CD4-positive, alpha-beta T cell (primary cell): ENCODE measurements around the gene HIP1R. TPM values are rescaled to one million over a fixed set of nuclear protein-coding genes. Genes with fewer than 3 reads are reported as not detected.
A peak's percentile ranks its signal among the peaks of the same experiment; 100 is the strongest.

ENCODE experiments used
- ATAC-seq: fragments of 200-7000 bp; cut with Tn5 transposase; one replicate; pipeline ENCODE4 v1.10.0; 2022; ENCODE audit warnings: mild to moderate bottlenecking; ENCODE audit not compliant: poor library complexity
- CTCF ChIA-PET: fragments of 350-600 bp; sonication (Branson Sonifier 250); formaldehyde crosslinking; loops from one replicate; lab custom pipeline; 2021; ENCODE audit warnings: antibody characterized with exemption, inconsistent platforms; lab: Charles Lee
- POLR2A ChIA-PET: fragments of 350-600 bp; sonication (Branson Sonifier 250); formaldehyde crosslinking; loops from one replicate; lab custom pipeline; 2021; ENCODE audit warnings: antibody characterized with exemption, inconsistent platforms; lab: Charles Lee
- DNase-seq, 14 experiments: peaks; one replicate each; pipeline ENCODE4 v3.0.0-alpha.2; 2013 to 2020; ENCODE audit warnings: mixed read lengths in 2 of 14
- H3K27ac ChIP-seq, 2 donors: one replicate each; pipeline versions ENCODE4 v1.5.1 to v1.7.0; 2013; ENCODE audit warnings: low read length in 2 of 2, low read depth in 1 of 2, mild to moderate bottlenecking in 1 of 2
- H3K27me3 ChIP-seq, 2 experiments: 1 replicate in 1 of 2; 2 replicates in 1 of 2; pipeline versions ENCODE4 v1.6.1 to v1.7.0; 2013; ENCODE audit warnings: low read length in 2 of 2, control low read depth in 1 of 2, mild to moderate bottlenecking in 1 of 2, moderate library complexity in 1 of 2; ENCODE audit not compliant: insufficient read depth in 2 of 2, control insufficient read depth in 1 of 2
- H3K36me3 ChIP-seq: one replicate; pipeline ENCODE4 v1.6.1; 2013; ENCODE audit warnings: low read length, control low read depth; ENCODE audit not compliant: insufficient read depth
- H3K4me1 ChIP-seq: one replicate; pipeline ENCODE4 v1.6.1; 2013; ENCODE audit warnings: low read length, control low read depth; ENCODE audit not compliant: insufficient read depth
- H3K4me3 ChIP-seq: one replicate; pipeline ENCODE4 v1.5.1; 2013; ENCODE audit warnings: mild to moderate bottlenecking, low read length, moderate library complexity
- H3K9me3 ChIP-seq, 2 experiments: 1 replicate in 1 of 2; 2 replicates in 1 of 2; pipeline versions ENCODE4 v1.6.1 to v1.7.0; 2013; ENCODE audit warnings: low read length in 2 of 2, mild to moderate bottlenecking in 2 of 2, control low read depth in 1 of 2, moderate library complexity in 1 of 2; ENCODE audit not compliant: control insufficient read depth in 1 of 2, insufficient read depth in 1 of 2
- H3K27ac Mint-ChIP-seq: one replicate; pipeline ENCODE4 v1.8.0; 2020; ENCODE audit warnings: mixed read lengths
- H3K27me3 Mint-ChIP-seq: one replicate; pipeline ENCODE4 v1.8.0; 2021; ENCODE audit warnings: mixed read lengths
- H3K36me3 Mint-ChIP-seq: one replicate; pipeline ENCODE4 v1.8.0; 2021; ENCODE audit warnings: low read depth, mixed read lengths
- H3K4me1 Mint-ChIP-seq: one replicate; pipeline ENCODE4 v1.8.0; 2021; ENCODE audit warnings: low read depth, mixed read lengths
- H3K4me3 Mint-ChIP-seq: one replicate; pipeline ENCODE4 v1.8.0; 2020; ENCODE audit warnings: mild to moderate bottlenecking, mixed read lengths
- H3K9me3 Mint-ChIP-seq: one replicate; pipeline ENCODE4 v1.8.0; 2020; ENCODE audit warnings: mixed read lengths
- CTCF ChIP-seq: fragments of 200-600 bp; IDR thresholded peaks from one replicate; pipeline ENCODE4 v1.8.0; 2022; ENCODE audit warnings: antibody characterized with exemption, mild to moderate bottlenecking
- intact Hi-C, 2 experiments: fragments of 100-400 bp; cut with DNase I in 1 of 2; cut with micrococcal nuclease in 1 of 2; formaldehyde crosslinking; loops; one replicate each; pipeline versions ENCODE4 v1.15.1 to v1.9.0; 2023 to 2025; cut with DNase I, micrococcal nuclease
- total RNA-seq, 174 experiments: library from RNA in 2 of 174; stranded (reverse) in 2 of 174; gene quantifications; one replicate each; pipeline ENCODE4 v1.2.3 and lab custom pipeline; 2021 to 2026

Gene HIP1R
- total RNA-seq, 2 experiments from 2014 or later = 184 to 185 TPM

- H3K9me3 ChIP-seq = no peaks in the 10 kb centered on the region
- H3K4me1 ChIP-seq = peaks cover 74% of the 10 kb centered on the region
- H3K36me3 ChIP-seq = no peaks in the 10 kb centered on the region
- Mint-ChIP-seq H3K4me1 (peaks cover 95% of the 10 kb centered on the region), H3K27ac (peak overlapping the region; percentile 75), H3K36me3 (peaks cover 16% of the 10 kb centered on the region), H3K9me3 (no peaks in the 10 kb centered on the region), H3K27me3 (no peaks in the 10 kb centered on the region), H3K4me3 (no peak overlapping the region)
- H3K27ac ChIP-seq = no peak overlapping the region
- CTCF ChIA-PET = interaction anchor here (0.7 to 1.2 kb wide), 2 partner anchors 10 to 65 kb away, joined by 3 read pairs; no protein-coding TSS in a partner anchor
- DNase-seq = peak in 2 of 14 experiments; percentile 1 to 22
- TF ChIP-seq CTCF = no peak
- ATAC-seq = no peak
- intact Hi-C loops = no loop called here
- POLR2A ChIA-PET = interaction anchor here (1.2 to 1.9 kb wide), 3 partner anchors 12 to 42 kb away, joined by 5 to 6 read pairs (median 5); no protein-coding TSS in a partner anchor
- H3K4me3 ChIP-seq = no peak overlapping the region
- no peaks in the 10 kb centered on the region for H3K27me3 ChIP-seq
Measured at GRCh38 chr12:122878780-122879612, 43.7 kb downstream of the HIP1R start.

GRCh38 chr12:122880155-122880667 lies 45.0 kb downstream of the HIP1R start:
- Mint-ChIP-seq H3K4me1 (peaks cover 99% of the 10 kb centered on the region), H3K27me3 (no peaks in the 10 kb centered on the region), H3K36me3 (peaks cover 16% of the 10 kb centered on the region), H3K4me3 (peak overlapping the region; percentile 50), H3K9me3 (no peaks in the 10 kb centered on the region), H3K27ac (peak overlapping the region; percentile 75)
- intact Hi-C loops = loop anchor here in 1 of 2 experiments (2.0 kb wide), 1 partner anchor 19 kb away; no protein-coding TSS in a partner anchor
- peak in 1 of 14 experiments; percentile 7 for DNase-seq
- Histone ChIP-seq H3K4me3 (no peak overlapping the region), H3K4me1 (peaks cover 65% of the 10 kb centered on the region), H3K36me3 (no peaks in the 10 kb centered on the region), H3K27ac (no peak overlapping the region), H3K9me3 (no peaks in the 10 kb centered on the region), H3K27me3 (no peaks in the 10 kb centered on the region)
- CTCF ChIA-PET = interaction anchor here (1.0 to 1.8 kb wide), 5 partner anchors 8 to 73 kb away, joined by 3 to 6 read pairs (median 4); no protein-coding TSS in a partner anchor
- TF ChIP-seq CTCF = no peak
- ATAC-seq = no peak
- POLR2A ChIA-PET = interaction anchor here (1.7 to 3.8 kb wide), 4 partner anchors 8 to 43 kb away, joined by 5 to 35 read pairs (median 6); partner anchors contain the start of gene VPS37B

- Mint-ChIP-seq H3K9me3 (no peaks in the 10 kb centered on the region), H3K4me3 (peak overlapping the region; percentile 50), H3K27ac (peak overlapping the region; percentile 75), H3K27me3 (no peaks in the 10 kb centered on the region), H3K4me1 (peaks cover 94% of the 10 kb centered on the region), H3K36me3 (peaks cover 16% of the 10 kb centered on the region)
- peak in 3 of 14 experiments; percentile 46 to 62 (median 54) for DNase-seq
- Histone ChIP-seq H3K4me1 (peaks cover 61% of the 10 kb centered on the region), H3K36me3 (no peaks in the 10 kb centered on the region), H3K27me3 (no peaks in the 10 kb centered on the region), H3K9me3 (no peaks in the 10 kb centered on the region), H3K27ac (no peak overlapping the region), H3K4me3 (no peak overlapping the region)
- TF ChIP-seq CTCF = no peak
- ChIA-PET CTCF (interaction anchor here (1.0 to 1.8 kb wide), 5 partner anchors 8 to 72 kb away, joined by 3 to 6 read pairs (median 4); no protein-coding TSS in a partner anchor), POLR2A (interaction anchor here (1.3 to 3.8 kb wide), 4 partner anchors 9 to 65 kb away, joined by 3 to 35 read pairs (median 6); partner anchors contain the start of gene VPS37B)
- intact Hi-C loops = loop anchor here in 1 of 2 experiments (2.0 kb wide), 1 partner anchor 18 kb away; no protein-coding TSS in a partner anchor
- ATAC-seq = peak; percentile 50
Measured at GRCh38 chr12:122880668-122881067, 45.4 kb downstream of the HIP1R start.
